HG03457 (cell line): Measurements from ENCODE around the gene SLITRK3.
"Not testable (repeated sequence)": the region's sequence is repeated elsewhere in the genome, so short reads cannot be mapped to it uniquely, and the experiment has no call there.

Experiments
- ATAC-seq: cut with Tn5 transposase; IDR thresholded peaks from one replicate; pipeline ENCODE4 v1.9.1; 2021; ENCODE audit warnings: moderate number of reproducible peaks; ENCODE audit not compliant: unreplicated experiment

Gene SLITRK3

DNA sequence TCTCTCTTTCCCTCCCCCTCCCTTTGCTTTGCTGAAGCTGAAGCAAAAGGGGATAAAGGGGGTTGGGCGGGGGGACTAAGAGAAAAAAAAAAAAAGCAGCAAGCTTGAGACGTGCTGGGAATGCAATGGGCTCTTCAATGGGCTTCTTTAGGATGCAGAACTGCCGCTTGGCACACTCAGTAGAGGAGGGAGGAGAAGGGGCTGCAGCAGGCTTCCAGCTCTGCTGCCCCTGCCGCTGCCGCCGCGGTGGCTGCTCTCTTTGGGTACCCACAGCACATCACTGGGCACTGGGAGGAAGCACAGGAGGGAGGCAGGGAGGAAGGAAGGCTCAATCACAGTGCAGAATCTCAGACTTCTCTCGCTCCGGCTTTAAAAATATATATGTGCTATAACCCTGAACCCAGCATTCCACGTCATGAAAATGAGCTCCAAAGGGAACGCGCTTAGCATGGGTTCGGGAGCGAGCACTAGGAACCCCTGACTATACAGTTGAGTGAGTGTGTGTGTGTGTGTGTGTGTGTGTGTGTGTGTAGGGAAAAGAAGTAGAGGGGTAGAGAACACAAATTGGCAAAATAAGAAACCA lies 3.5 kb downstream of the SLITRK3 start:
- no peak for ATAC-seq

DNA sequence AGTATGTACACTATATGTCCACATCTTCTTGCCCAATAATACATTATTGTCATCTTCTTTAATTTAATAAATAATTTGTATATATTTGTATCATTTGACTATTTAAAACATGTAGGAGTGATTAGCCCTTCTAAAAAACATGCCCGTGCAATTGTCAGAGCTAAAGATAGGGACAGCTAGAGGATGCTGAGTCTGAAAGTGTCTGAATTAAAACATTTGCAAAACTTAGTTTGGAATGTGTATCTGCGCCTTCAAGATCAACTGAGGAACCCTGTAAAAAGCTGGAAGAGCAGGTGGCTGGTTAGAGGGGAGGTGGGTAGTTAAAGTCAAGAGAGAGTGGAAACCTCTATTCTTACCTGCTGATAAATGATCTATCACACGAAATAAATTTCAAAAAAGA lies 4.7 kb downstream of the SLITRK3 start:
- ATAC-seq = no peak

DNA sequence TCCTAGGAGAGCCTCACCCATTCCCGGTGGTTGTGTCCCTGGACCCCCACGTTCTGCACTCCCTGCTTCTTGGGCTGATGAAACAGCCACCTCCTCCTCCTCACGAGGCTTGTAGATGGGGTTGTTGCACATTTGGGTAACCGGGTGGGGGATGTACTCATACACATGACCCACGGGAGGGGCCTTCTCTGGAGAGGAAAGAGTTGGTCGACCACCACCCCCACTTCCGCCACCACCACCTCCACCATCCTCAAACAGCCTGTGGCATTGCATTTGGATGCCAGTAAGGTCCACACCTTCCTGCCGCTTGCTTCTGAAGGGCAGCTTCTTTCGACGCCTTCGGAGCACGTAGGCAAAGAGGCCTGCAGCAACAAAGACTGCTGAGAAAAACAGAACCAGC lies 7.7 kb downstream of the SLITRK3 start:
- no peak for ATAC-seq

GRCh38 chr3:165185707-165186327 lies 10.4 kb downstream of the SLITRK3 start:
- ATAC-seq = peak; percentile 95

DNA sequence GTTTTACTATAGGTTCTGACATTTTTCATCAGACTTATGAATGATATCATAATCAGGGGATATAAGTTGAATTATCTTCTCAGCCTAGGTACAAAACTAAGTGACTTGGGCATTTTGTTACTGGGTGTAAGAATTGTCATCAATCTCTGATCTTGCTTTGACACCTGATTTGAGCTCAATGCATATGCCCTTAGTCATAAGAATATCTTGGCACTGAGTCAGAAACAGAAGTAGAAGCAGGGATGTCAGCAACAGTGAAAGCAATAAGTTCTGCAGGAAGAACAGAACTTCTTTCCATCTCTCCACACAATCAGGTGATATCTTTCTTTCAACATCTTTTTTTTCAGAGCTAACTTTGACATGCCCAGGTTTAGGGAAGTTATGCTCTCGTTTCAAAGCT lies 14.6 kb downstream of the SLITRK3 start:
- ATAC-seq = no peak

GRCh38 chr3:165170236-165170635 lies 25.9 kb downstream of the SLITRK3 start:
- ATAC-seq = no peak

GRCh38 chr3:165169368-165169767 lies 26.8 kb downstream of the SLITRK3 start:
- ATAC-seq = no peak

GRCh38 chr3:165162883-165163282 lies 33.3 kb downstream of the SLITRK3 start:
- ATAC-seq = no peak

DNA sequence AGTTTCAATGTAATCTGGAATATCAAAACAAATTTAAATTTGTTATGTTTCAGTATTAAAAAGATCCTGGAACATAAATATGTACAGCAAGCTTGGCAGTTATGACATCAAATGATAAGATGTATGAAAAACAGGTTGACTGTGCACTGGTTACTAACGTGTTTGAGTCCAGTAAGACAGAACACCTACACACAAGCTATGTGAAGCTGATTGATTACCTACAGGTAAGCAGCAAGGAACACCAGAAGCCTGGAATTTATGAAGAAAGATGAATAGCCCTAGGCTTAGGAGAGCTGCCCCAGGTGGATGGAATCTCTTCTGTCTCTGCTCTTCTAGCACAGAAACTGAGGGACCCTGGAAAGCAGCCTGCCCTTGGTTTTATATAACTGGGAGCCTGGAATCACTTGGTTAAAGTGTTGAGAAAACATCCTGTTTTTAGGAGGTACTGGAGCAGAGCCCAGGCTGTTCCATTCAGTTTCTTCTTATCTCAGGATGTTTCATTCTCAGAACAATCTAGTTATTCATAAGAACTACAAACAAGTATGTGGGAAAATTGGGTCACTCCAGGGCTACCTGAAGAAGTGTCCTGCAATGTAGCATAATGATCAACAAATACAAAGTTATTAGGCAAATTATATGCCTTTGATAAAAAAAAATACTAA lies 36.3 kb downstream of the SLITRK3 start:
- ATAC-seq = no peak

- ATAC-seq = no peak
Observed at GRCh38 chr3:165158011-165158410, 38.2 kb downstream of the SLITRK3 start.

DNA sequence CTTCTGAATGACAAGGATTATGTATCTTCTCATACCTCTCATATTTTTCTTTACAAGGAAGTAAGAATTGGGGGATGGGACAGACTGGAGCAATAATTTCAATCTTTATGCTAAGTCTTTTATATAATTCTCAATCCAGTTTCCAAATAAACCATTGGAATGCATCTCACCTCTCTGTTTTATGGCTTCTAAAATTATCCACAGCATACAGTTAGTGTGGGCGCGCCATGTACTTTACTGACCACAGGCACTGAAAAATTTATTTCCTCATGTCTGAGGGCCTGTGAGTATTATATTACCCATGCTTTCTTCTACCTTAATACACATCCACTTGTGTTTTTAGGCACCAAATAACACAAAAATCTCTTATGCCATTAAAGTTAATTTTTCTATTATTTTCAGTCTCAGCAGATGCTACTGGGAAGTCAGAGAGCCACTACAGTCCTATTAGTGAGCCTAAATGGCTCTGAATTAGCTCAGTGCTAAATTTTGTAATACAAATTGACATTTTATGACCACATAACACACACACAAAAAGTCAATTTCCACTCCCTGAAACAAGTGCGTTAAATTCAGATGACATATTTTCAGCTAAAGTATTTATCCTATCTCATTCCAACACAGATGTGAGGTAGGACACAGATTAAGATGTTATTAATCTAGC lies 39.3 kb downstream of the SLITRK3 start:
- no peak for ATAC-seq

DNA sequence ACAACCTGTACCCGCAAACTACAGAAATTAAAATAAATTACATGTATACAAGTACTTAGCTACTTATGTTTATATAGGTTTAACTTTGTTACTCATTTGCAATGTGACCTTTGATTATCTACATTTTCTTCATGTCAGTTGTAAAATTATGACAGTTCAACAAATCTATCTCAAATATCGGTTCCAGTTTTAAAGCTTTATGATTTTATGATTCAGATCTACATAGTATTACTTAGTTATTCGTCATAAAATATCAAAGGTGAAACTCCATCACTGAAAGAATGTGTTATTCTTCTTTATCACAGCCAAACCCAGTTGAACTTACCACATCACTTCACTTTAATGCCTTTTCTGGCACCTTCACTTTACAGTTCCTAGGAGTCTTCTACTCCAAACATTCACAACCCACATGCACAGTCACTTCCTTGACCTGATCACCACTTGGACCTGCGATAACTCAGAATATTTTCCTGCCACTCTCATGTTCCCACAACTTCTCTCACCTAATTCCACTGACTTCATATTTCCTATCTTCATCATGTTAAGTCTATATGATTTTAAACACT lies 47.2 kb downstream of the SLITRK3 start:
- ATAC-seq = no peak

DNA sequence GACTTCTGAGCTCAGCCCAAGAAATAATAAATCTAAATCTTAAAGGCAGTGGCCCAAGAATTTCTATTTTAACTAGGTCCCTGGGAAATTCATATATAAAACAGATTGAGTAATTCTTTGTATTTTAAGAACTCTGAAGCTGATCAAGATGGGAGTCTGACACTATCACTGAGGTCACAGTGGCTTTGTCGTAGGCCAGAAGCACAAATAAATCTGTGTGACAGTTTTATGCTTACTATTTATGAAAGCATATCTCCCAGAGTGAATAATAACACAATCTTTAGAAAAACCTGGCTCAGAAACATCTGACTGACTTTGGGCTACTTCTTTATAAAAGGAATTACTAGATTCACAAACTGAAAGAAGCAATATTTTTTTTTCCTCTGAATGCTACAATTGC lies 51.9 kb downstream of the SLITRK3 start:
- no peak for ATAC-seq

- ATAC-seq = not testable (repeated sequence)
Observed at GRCh38 chr3:165139918-165140317, 56.3 kb downstream of the SLITRK3 start.
